Tibial artery (tissue), 4 donors: ENCODE data around the gene HOXB3.

Experiments used
- DNase-seq, 2 donors: peaks; one replicate each; pipeline ENCODE4 v3.0.0-alpha.2; 2019
- H3K27ac ChIP-seq, 2 donors: fragments of 200-600 bp; sonication (generic) in 1 of 2; 1 replicate in 1 of 2; 2 replicates in 1 of 2; pipeline ENCODE4 v1.5.1; 2018 to 2019; ENCODE audit warnings: mild to moderate bottlenecking in 1 of 2
- H3K27me3 ChIP-seq, 2 donors: fragments of 200-600 bp; sonication (generic) in 1 of 2; one replicate each; pipeline versions ENCODE4 v1.5.1 to v1.6.0; 2016 to 2019
- H3K36me3 ChIP-seq, 3 donors: fragments of 200-600 bp; sonication (generic) in 2 of 3; one replicate each; pipeline ENCODE4 v1.5.1; 2016 to 2019; ENCODE audit warnings: mild to moderate bottlenecking in 2 of 3
- H3K4me1 ChIP-seq, 4 donors: fragments of 200-600 bp; sonication (generic) in 2 of 4; 1 replicate in 3 of 4; 2 replicates in 1 of 4; pipeline ENCODE4 v1.5.1; 2016 to 2019
- H3K4me3 ChIP-seq, 2 donors: fragments of 200-600 bp; sonication (generic) in 1 of 2; 1 replicate in 1 of 2; 2 replicates in 1 of 2; pipeline ENCODE4 v1.5.1; 2018 to 2019; ENCODE audit warnings: mild to moderate bottlenecking in 2 of 2
- H3K9me3 ChIP-seq, 3 donors: fragments of 200-600 bp; sonication (generic) in 1 of 3; one replicate each; pipeline ENCODE4 v1.5.1; 2016 to 2019
- intact Hi-C: fragments of 100-400 bp; cut with DNase I; formaldehyde crosslinking; loops from one replicate; pipeline ENCODE4 v1.15.0; 2023; ENCODE audit warnings: low total_unique reads
- TF ChIP-seq, protein P1 (sequence below), 2 experiments: fragments of 200-600 bp in 1 of 2; fragments of 450-650 bp in 1 of 2; IDR thresholded peaks; one replicate each; pipeline ENCODE4 v1.5.1; 2017 to 2019; ENCODE audit warnings: antibody characterized with exemption in 2 of 2, mild to moderate bottlenecking in 1 of 2, moderate library complexity in 1 of 2

Gene HOXB3

DNA sequence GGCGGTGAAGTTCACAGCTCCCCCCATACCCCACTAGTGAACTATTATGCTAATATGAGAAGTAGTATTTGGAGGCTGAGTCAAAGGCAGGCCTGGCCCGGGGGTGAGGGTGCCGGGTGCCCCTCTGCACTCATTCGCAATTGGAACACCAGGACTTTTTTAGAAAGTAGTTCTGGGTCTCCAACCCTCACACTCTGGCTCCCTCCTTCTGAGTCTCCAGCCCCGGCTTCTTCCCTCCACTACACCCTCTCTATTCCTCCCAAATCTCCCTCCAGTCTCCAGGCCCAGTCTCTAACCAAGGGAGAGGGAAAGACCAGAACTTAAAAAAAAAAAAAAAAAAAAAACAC is 33.8 kb downstream of the HOXB3 start:
- no peaks in the 10 kb centered on the region for H3K27me3 ChIP-seq
- TF ChIP-seq, protein P1, sequence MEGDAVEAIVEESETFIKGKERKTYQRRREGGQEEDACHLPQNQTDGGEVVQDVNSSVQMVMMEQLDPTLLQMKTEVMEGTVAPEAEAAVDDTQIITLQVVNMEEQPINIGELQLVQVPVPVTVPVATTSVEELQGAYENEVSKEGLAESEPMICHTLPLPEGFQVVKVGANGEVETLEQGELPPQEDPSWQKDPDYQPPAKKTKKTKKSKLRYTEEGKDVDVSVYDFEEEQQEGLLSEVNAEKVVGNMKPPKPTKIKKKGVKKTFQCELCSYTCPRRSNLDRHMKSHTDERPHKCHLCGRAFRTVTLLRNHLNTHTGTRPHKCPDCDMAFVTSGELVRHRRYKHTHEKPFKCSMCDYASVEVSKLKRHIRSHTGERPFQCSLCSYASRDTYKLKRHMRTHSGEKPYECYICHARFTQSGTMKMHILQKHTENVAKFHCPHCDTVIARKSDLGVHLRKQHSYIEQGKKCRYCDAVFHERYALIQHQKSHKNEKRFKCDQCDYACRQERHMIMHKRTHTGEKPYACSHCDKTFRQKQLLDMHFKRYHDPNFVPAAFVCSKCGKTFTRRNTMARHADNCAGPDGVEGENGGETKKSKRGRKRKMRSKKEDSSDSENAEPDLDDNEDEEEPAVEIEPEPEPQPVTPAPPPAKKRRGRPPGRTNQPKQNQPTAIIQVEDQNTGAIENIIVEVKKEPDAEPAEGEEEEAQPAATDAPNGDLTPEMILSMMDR (IDR thresholded peaks at IDR 0.05): no peak
- peaks cover 0 to 43% (median 15%) of the 10 kb centered on the region in 4 donors for H3K4me1 ChIP-seq
- no peaks in the 10 kb centered on the region for H3K9me3 ChIP-seq
- H3K36me3 ChIP-seq: no peaks in the 10 kb centered on the region
- H3K4me3 ChIP-seq: peak overlapping the region in 1 of 2 donors; percentile 67
- no peak for DNase-seq
- peak overlapping the region; percentile 35 to 88 for H3K27ac ChIP-seq
- intact Hi-C loops: no loop called here

DNA sequence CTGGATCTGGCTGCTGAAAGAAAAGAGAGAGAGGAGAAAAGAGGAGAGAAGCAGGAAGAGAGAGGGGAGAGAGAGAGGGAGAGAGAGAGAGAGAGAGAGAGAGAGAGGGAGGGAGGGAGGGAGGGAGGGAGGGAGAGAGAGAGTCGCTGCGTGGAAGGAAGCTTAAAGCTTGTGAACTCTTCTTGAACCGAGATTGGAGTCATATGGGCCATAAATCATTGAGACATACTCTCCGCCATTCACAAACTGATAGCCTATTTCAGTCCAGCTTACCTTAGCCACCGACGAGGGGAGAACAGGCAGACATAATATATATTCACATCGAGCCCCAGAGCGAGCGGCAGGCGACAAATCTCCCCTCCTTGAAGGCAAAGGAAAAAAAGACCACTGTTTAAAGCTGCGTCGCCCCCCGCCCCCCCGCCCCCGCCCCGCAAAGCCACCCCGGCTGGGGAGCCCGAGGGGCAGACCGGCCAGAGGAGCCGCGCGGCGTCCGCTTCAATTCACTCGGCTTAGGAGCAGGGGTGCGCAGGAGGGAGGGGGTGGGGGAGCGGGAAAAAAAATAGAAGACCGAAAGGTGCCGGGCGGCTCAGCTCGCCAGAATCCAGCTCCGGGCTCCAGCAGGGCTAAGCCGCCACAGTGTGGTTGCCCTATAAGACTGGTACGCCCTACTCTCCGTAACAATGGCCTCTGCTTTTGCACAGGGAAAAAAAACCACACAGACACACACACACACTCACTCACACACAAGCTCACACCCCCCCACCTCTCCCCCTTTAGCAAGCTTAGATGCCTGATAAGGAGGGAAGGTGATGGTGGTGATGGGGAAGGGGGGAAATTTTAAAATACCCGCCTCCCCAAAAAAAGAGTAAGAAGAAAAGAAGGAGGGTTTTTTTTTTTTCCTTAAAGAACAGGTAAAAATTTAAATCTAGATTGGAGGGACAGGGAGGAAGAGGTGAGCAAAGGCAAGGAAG is 34.5 kb downstream of the HOXB3 start:
- Histone ChIP-seq H3K27ac (peak overlapping the region; percentile 35 to 88), H3K27me3 (no peaks in the 10 kb centered on the region), H3K4me3 (peak overlapping the region; percentile 43 to 67), H3K4me1 (peaks cover 0 to 43% (median 16%) of the 10 kb centered on the region in 4 donors), H3K9me3 (no peaks in the 10 kb centered on the region), H3K36me3 (no peaks in the 10 kb centered on the region)
- DNase-seq: no peak
- TF ChIP-seq, protein P1 (IDR thresholded peaks at IDR 0.05): peak in 1 of 2 experiments; percentile 23
- intact Hi-C loops: no loop called here

DNA sequence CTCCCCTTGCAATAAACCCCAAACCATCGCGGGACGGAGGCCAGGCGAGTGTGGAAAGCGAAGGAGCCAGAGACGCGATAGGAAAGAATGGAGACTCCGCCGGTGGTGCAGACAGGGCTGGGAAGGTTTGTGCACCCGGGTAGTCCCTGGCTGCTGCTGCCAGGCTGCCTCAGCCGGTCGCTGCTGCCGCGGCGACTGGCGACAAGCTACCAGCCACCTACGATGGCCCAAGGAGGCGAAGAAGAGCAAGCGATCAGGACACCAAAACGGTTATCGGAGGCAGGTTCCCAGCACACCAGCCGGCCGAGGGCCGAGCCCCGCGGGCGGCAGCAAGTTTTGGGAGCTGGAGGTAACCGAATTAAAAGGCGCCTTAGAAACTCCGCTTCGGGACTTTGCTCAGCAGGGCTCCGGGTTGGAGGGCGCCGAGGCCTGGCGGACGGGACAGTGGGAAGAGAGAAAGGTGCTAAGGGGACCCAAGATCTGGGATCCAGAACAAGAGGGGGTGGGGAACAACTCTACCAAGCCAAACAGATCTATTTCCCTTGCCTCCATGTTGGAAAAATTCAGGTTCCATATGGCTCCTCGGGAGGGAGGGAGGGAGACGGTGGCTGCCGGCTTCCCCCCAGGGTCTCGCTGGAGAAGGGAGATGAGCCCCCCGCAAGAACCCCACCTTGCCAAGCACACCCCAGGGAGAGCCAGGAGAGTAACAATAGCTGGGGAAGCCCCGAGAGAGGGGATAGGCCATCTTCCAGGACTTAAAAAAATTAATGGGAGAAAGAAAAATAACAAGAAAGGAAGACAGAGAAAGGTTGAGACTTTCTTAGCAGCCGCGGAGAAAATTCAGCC is 35.4 kb downstream of the HOXB3 start:
- no peaks in the 10 kb centered on the region for H3K9me3 ChIP-seq
- peak overlapping the region; percentile 43 to 67 for H3K4me3 ChIP-seq
- H3K36me3 ChIP-seq: no peaks in the 10 kb centered on the region
- H3K4me1 ChIP-seq: peaks cover 0 to 43% (median 12%) of the 10 kb centered on the region in 4 donors
- intact Hi-C loops: no loop called here
- TF ChIP-seq, protein P1 (IDR thresholded peaks at IDR 0.05): no peak
- DNase-seq: no peak
- no peaks in the 10 kb centered on the region for H3K27me3 ChIP-seq
- H3K27ac ChIP-seq: peak overlapping the region; percentile 42 to 88

DNA sequence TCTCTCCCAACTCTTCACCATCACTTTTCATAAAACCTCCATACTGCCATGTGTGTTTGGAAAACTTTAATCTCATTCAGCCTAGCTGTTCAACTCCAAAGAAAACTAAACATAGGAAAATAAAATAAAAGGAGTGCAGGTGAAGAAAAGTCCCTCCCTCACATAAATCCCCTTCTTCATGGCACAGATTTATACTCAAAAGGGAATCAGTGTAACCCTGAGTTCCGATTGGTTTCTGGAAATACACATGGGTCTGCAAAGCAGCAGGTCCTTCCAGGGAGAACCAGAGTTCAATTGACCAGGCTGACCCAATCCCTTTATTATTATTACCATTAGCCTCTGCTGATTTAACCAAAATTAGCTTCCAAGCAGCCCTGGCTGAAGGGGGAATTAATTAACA is 36.2 kb downstream of the HOXB3 start:
- TF ChIP-seq, protein P1 (IDR thresholded peaks at IDR 0.05): no peak
- Histone ChIP-seq H3K4me3 (peak overlapping the region; percentile 43 to 67), H3K4me1 (peaks cover 0 to 43% (median 12%) of the 10 kb centered on the region in 4 donors), H3K9me3 (no peaks in the 10 kb centered on the region), H3K36me3 (no peaks in the 10 kb centered on the region), H3K27ac (peak overlapping the region; percentile 42 to 88), H3K27me3 (no peaks in the 10 kb centered on the region)
- DNase-seq: no peak
- intact Hi-C loops: no loop called here

DNA sequence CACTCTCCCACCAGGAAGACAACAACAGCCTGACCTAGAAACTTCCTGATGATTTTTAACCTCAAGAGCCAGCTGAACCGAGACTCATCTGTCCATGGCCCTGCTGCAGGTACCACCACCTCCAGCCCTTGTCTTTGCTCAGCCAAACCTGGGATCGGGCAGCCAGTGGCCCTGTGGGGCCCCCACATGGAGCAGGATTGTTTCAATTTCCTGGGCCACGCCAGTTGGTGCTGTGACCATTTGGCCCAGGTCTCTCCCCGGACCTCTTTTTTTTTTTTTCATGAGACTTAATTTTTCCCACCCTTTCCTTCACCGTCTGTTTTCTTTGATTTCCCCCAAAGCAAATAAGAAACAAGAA is 36.9 kb downstream of the HOXB3 start:
- Histone ChIP-seq H3K36me3 (no peaks in the 10 kb centered on the region), H3K4me3 (no peak overlapping the region), H3K4me1 (peaks cover 0 to 43% (median 12%) of the 10 kb centered on the region in 4 donors), H3K9me3 (no peaks in the 10 kb centered on the region), H3K27me3 (no peaks in the 10 kb centered on the region), H3K27ac (peak overlapping the region in 1 of 2 donors; percentile 16)
- intact Hi-C loops: no loop called here
- no peak for DNase-seq
- TF ChIP-seq, protein P1 (IDR thresholded peaks at IDR 0.05): no peak
